HG03342 (cell line): Measurements from ENCODE around the gene CLEC2D.
A peak's percentile ranks its signal among the peaks of the same experiment; 100 is the strongest.
"Not testable (repeated sequence)": the region's sequence is repeated elsewhere in the genome, so short reads cannot be mapped to it uniquely, and the experiment has no call there.

Experiments
- ATAC-seq: cut with Tn5 transposase; IDR thresholded peaks from one replicate; pipeline ENCODE4 v1.9.1; 2021; ENCODE audit warnings: mild to moderate bottlenecking, moderate library complexity; ENCODE audit not compliant: unreplicated experiment

The CLEC2D gene

DNA sequence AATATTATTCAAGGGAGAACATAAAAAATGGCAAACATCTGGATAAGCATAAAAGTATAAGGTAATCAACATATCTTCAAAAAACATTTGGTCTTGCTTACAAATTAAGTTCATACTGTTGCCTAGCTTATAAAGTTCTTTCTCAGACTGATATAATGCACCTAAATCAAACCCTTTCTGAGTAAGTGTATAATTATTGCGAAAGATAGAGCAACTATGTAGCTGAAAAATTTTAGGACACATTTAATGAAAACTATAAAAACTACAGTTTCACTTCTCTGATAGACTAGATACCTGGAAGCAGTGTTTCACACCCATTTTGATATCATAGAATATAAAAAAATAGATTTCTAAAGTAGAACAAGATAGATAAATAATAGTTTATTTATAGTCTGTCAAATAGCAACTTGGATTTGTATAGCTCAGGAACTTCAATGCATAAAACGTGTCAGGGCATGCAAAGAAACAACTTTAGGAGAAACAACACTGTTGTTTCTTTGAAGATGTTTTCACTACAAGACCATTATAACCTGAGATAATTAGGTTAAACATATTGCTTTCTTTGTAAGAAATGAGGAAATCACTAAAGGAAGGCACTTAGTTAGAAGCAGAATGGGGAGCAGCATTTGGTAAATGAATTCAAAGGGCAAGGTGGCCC lies 55.8 kb downstream of the CLEC2D start:
- no peak for ATAC-seq

DNA sequence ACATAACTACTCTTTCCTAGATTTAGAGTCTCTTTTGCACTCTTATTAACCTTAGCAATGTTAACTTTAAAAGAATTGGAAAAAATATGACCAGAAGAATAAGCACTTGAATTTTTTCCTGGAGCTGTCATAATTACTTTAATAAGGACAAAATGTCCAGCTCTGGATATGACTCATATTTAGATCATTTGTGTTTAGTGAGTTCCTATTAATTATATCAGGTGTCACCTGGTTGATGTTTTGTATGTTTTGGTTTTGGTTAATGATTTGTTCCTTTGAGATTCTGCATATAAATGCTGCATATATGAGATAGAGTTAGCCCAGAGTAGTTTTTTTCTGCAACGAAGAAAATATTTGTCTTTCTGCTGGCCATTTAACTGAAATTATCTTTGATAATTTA lies 58.3 kb downstream of the CLEC2D start:
- ATAC-seq: no peak

- no peak for ATAC-seq
Measured at GRCh38 chr12:9729082-9729481, 59.6 kb downstream of the CLEC2D start.

GRCh38 chr12:9730011-9730410 lies 60.5 kb downstream of the CLEC2D start:
- no peak for ATAC-seq

DNA sequence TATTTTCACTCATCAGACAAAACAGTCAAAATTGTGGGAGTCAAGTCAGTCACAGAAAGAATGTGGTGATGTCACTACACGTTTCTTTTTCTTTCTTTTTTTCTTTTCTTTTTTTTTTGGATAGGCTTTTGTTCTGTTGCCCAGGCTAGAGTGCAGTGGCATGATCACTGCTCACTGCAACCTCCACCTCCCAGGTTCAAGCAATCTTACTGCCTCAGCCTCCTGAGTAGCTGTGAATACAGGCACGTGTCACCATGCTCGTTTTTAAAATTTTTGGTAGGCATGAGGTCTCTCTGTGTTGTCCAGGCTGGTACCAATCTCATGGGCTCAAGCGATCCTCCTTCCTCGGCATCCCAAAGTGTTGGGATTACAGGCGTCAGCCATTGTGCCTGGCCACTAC lies 61.1 kb downstream of the CLEC2D start:
- no peak for ATAC-seq

- ATAC-seq: no peak
Measured at GRCh38 chr12:9731393-9731792, 61.9 kb downstream of the CLEC2D start.

DNA sequence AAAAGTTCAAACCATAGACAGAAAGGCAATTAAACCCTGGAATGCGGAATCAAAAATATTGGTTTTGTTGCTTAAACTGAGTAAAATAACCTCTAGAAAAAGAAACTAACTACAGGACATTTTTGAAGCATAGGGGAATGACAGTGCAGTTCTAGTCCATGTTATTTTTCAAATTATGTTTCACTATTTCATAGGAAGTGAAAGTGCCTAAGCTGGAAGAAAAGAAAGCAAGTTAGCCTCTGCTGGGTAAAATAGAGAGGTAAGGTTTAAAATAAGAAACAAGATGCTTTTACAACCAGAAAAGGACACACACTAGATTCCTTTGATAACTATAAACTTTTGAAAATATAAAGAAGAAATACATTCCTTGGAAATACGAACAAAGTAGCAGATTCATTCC lies 62.3 kb downstream of the CLEC2D start:
- ATAC-seq: peak; percentile 43

DNA sequence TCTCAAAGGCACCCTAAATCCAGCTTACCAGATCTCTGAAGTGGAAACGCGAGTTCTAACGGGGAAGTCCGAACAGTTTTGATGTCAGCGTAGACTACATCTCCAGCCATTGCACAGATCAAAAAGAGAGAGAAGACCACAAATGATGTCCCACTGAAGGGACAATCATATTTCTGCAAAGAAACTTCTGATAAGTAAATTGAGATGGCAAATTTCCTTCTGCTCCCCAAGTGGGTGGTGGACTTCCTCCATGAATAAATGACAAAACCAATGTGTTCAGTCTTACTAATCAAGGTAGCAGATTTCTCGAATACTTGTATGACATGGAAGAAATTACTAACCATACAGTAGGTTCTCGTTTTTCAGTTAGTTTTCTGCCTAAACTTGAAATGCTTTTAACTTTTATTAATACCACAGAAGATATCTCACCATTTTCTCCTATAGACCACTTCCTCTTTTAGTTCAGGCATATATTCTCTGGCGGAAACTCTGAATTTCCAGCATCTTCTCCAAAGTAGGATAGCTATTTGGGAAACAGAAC lies 63.5 kb downstream of the CLEC2D start, which contains the start of gene CLECL1:
CLECL1 (minus strand) TSS at position 177 of the 541 bp plus-strand sequence.
- ATAC-seq: no peak

DNA sequence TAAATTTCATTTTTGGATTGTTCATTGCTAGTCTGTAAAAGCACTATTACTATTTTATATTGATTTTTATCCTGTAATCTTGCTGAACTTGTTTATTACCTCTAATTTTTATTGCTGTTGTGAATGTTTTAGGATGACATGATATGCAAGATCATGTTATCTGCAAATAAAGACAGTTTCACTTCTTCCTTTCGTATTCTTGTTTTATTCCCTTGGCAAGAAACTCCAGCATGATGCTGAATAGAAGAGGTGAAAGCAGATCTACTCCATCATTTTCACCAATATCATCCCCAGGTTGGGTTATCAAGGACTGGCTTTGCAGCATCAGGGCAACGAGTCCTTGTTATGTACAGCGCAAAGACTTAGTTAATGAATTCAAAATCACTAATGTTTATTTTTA lies 66.1 kb downstream of the CLEC2D start:
- ATAC-seq: no peak

- ATAC-seq: no peak
Measured at GRCh38 chr12:9736936-9737705, 67.6 kb downstream of the CLEC2D start.

DNA sequence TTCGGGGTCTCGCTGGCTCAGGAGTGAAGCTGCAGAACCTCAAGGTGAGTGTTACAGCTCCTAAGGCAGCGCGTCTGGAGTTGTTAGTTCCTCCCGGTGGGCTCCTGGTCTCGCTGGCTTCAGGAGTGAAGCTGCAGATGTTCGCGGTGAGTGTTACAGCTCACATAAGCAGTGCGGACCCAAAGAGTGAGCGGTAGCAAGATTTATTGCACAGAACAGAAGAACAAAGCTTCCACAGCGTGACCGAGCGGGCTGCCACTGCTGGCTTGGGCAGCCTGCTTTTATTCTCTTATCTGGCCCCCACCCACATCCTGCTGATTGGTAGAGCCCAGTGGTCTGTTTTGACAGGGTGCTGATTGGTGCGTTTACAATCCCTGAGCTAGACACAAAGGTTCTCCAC lies 69.4 kb downstream of the CLEC2D start:
- not testable (repeated sequence) for ATAC-seq

- ATAC-seq: not testable (repeated sequence)
Measured at GRCh38 chr12:9739404-9740105, 70.0 kb downstream of the CLEC2D start.

DNA sequence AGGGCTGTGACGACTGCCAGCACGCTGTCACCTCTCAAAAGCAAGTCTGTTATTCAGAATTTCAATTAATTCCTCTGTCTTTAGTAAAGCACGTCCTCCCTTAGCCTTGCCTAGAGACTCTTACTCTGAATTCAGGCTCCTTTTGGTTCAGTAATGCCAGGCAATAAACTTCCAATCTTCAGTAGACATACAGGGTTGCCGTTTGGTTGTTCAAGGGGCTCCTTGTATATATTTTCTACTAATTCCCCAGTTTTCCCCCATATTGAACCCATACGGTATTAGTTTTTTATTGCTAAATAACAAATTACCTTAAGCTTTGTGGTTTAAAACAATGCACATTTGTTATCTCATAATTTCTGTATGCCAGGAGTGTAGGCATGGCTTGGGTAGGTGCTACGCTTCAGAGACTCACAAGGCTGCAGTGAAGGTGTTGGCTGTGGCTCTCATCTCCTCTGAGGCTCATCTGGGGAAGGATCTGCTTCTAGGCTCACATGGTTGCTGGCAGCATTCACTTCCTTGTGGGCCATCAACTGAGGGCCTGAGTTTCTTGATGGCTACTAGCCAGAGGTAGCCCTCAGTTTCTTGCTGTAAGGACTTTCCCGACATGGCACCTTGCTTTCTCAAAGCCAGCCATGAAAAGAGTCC lies 70.7 kb downstream of the CLEC2D start:
- ATAC-seq: no peak

- ATAC-seq: no peak
Measured at GRCh38 chr12:9741726-9742125, 72.2 kb downstream of the CLEC2D start.

GRCh38 chr12:9742661-9743060 lies 73.1 kb downstream of the CLEC2D start:
- no peak for ATAC-seq

GRCh38 chr12:9745199-9745598 lies 75.7 kb downstream of the CLEC2D start:
- no peak for ATAC-seq
